D721Med (cell line): ENCODE measurements around the gene UGT2B11.
A peak's percentile ranks its signal among the peaks of the same experiment; 100 is the strongest.
"Not testable (repeated sequence)": the region's sequence is repeated elsewhere in the genome, so short reads cannot be mapped to it uniquely, and the experiment has no call there.

Experiments
- DNase-seq: peaks from one replicate; pipeline ENCODE4 v3.0.0; 2011; ENCODE audit warnings: low spot score; ENCODE audit not compliant: insufficient read length
- FAIRE-seq: peaks from 2 replicates; lab custom pipeline; 2011; peaks lifted over from hg19 to GRCh38; lab: Jason Lieb, UNC
- CTCF ChIP-seq: IDR thresholded peaks from 2 replicates; pipeline ENCODE4 v1.5.1; 2012; ENCODE audit warnings: mild to moderate bottlenecking, control low read depth; ENCODE audit not compliant: insufficient read depth; ENCODE audit errors: missing control alignments

Gene UGT2B11

GRCh38 chr4:69167300-69167699, 47.2 kb downstream of the UGT2B11 start:
- no peak for TF ChIP-seq CTCF
- FAIRE-seq (no peak), DNase-seq (no peak)

DNA sequence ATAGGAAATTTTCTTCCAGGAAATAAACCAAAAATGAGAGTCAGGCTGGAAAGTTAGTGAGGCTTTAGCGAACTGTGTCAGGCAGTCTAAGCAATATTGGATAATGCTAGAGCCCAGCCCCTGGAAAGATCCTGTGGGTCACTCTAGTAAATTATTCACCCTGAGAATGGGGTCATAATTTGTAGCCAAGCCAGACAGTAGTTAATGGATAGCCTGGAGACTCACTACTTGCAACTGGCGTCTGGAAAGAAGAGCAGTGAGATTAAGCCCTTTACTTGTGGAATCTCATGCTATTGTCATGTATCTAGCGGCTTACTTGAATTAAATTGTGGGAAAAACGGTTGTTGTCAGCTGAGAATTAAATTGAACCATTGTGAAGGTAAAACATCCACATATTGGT, 48.2 kb downstream of the UGT2B11 start:
- DNase-seq, FAIRE-seq: not testable (repeated sequence)

DNA sequence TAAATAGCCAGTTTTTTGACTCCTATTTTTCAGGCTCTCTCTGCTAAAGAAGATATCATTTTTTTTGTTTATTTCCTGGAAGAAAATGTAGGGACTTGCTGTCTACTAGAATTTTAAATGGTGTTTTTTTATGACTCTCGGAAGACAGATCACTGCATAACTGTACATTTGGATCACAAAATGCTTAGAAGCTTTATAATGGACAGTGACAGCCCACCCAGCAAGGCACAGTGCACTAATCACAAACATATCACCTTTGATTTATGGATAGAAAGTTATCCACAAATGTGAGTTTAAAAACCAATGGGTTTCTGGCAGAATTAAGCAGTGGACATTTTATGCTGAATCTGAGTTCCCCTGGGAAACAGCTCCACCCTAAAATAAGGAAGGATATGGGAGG, 48.8 kb downstream of the UGT2B11 start:
- FAIRE-seq, DNase-seq: not testable (repeated sequence)

GRCh38 chr4:69156913-69157312, 57.6 kb downstream of the UGT2B11 start:
- FAIRE-seq (no peak), DNase-seq (no peak)
- no peak for TF ChIP-seq CTCF

DNA sequence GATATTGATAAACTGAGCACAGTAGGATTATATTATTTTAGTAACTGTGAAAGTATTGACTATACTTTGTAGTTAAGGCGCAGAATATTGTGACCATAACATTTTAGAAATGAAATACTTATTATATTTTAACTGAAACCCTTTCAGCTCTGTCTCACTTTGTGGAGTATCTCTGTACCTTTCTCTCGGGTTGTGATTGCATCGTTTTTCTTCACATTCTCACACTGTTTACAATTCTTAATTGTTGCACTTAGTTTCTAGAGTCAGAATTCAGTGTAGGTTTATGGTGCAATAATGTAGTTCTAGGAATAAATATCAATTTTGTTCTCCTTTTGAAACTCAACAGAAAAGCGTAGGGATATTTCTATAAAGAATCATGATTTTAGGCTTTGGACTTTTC, 60.5 kb downstream of the UGT2B11 start:
- TF ChIP-seq CTCF = no peak
- FAIRE-seq (peak; percentile 48), DNase-seq (no peak)
